Measurements from ENCODE around the gene OSTF1.

- TF ChIP-seq CTCF (conservative IDR thresholded peaks at IDR 0.05 in 1 of 2, IDR thresholded peaks at IDR 0.05 in 1 of 2; ENCODE audit: low read depth in 1 of 2, low read length in 2 of 2) (no peak), EZH2 (IDR thresholded peaks at IDR 0.05; ENCODE audit: low read length, missing control alignments) (no peak)
Measured at GRCh38 chr9:75083188-75083970, 4.9 kb upstream of the OSTF1 start.
